A673 (cell line): Measurements from ENCODE around the gene MBLAC1.

Experiments
- EZH2 ChIP-seq: fragments of 200-600 bp; sonication (generic); IDR thresholded peaks from 2 replicates; pipeline ENCODE4 v1.6.1; 2017; ENCODE audit warnings: borderline replicate concordance, low read depth, mild to moderate bottlenecking, mixed read lengths, antibody characterized with exemption, low read length; ENCODE audit not compliant: poor library complexity, severe bottlenecking
- TF ChIP-seq, protein P1 (sequence below): fragments of 300-800, 200-600 bp; sonication (generic); conservative IDR thresholded peaks from 2 replicates; pipeline ENCODE4 v1.5.1; 2017; ENCODE audit warnings: low read depth, mild to moderate bottlenecking, antibody characterized with exemption, low read length, moderate library complexity, mixed read lengths

DNA sequence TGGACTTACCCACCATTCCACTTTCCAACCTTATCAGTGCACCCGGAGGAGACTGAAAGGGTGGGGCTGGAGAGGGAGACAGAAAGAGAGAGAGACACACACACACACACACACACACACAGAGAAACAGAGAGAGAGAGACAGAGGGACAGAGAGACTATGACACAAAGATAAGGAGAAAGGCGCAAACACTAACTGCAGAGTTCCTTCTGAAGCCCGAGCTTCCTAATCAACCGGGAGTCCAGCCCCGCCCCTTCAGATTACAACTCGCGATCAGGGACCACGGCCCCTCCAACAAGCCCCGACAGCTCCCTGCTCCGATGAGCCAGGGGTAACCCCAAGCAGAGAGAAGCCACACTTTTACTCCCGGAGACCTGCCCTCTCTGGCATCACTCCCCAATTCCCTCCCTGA is 41.2 kb downstream of the MBLAC1 start:
- TF ChIP-seq, protein P1, sequence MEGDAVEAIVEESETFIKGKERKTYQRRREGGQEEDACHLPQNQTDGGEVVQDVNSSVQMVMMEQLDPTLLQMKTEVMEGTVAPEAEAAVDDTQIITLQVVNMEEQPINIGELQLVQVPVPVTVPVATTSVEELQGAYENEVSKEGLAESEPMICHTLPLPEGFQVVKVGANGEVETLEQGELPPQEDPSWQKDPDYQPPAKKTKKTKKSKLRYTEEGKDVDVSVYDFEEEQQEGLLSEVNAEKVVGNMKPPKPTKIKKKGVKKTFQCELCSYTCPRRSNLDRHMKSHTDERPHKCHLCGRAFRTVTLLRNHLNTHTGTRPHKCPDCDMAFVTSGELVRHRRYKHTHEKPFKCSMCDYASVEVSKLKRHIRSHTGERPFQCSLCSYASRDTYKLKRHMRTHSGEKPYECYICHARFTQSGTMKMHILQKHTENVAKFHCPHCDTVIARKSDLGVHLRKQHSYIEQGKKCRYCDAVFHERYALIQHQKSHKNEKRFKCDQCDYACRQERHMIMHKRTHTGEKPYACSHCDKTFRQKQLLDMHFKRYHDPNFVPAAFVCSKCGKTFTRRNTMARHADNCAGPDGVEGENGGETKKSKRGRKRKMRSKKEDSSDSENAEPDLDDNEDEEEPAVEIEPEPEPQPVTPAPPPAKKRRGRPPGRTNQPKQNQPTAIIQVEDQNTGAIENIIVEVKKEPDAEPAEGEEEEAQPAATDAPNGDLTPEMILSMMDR = no peak
- TF ChIP-seq EZH2 = no peak
